Osteocyte (in vitro differentiated cells): ENCODE measurements around the gene SORL1. TPM values are rescaled to one million over a fixed set of nuclear protein-coding genes. Genes with fewer than 3 reads are reported as not detected.

ENCODE experiments used
- DNase-seq: peaks from one replicate; pipeline ENCODE4 v3.0.0; 2021; ENCODE audit warnings: mixed read lengths; ENCODE audit not compliant: unreplicated experiment; ENCODE audit errors: extremely low spot score
- H3K27ac Mint-ChIP-seq: one replicate; pipeline ENCODE4 v1.8.0; 2021; ENCODE audit warnings: mild to moderate bottlenecking, mixed read lengths; ENCODE audit not compliant: unreplicated experiment
- H3K27me3 Mint-ChIP-seq: one replicate; pipeline ENCODE4 v1.8.0; 2021; ENCODE audit warnings: mixed read lengths; ENCODE audit not compliant: unreplicated experiment
- H3K36me3 Mint-ChIP-seq: one replicate; pipeline ENCODE4 v1.8.0; 2021; ENCODE audit warnings: mixed read lengths; ENCODE audit not compliant: unreplicated experiment
- H3K4me1 Mint-ChIP-seq: one replicate; pipeline ENCODE4 v1.8.0; 2021; ENCODE audit warnings: mixed read lengths; ENCODE audit not compliant: unreplicated experiment
- H3K4me3 Mint-ChIP-seq: one replicate; pipeline ENCODE4 v1.8.0; 2021; ENCODE audit warnings: mild to moderate bottlenecking, moderate library complexity, mixed read lengths; ENCODE audit not compliant: unreplicated experiment
- H3K9me3 Mint-ChIP-seq: one replicate; pipeline ENCODE4 v1.8.0; 2021; ENCODE audit warnings: mixed read lengths; ENCODE audit not compliant: unreplicated experiment
- CTCF ChIP-seq: fragments of 200-600 bp; sonication (generic); IDR thresholded peaks from 2 replicates; pipeline ENCODE4 v1.5.0; 2021; ENCODE audit warnings: antibody characterized with exemption, mild to moderate bottlenecking, moderate library complexity
- total RNA-seq: library from RNA; stranded (reverse); gene quantifications from 2 replicates; pipeline ENCODE4 v1.2.1, GENCODE V29; 2021

The SORL1 gene
- total RNA-seq, 1 donor from 2014 or later, result 3.1 TPM

- no peak overlapping the region for H3K4me3 Mint-ChIP-seq
- H3K27ac Mint-ChIP-seq, result no peak overlapping the region
- H3K27me3 Mint-ChIP-seq, result peaks cover 19% of the 10 kb centered on the region
- TF ChIP-seq CTCF, result no peak
- no peak for DNase-seq
- H3K9me3 Mint-ChIP-seq, result no peaks in the 10 kb centered on the region
- no peaks in the 10 kb centered on the region for H3K36me3 Mint-ChIP-seq
- no peaks in the 10 kb centered on the region for H3K4me1 Mint-ChIP-seq
Measured at GRCh38 chr11:121543836-121544380, 91.8 kb downstream of the SORL1 start.

- Mint-ChIP-seq H3K27me3 (peaks cover 17% of the 10 kb centered on the region), H3K9me3 (no peaks in the 10 kb centered on the region), H3K4me3 (no peak overlapping the region), H3K4me1 (no peaks in the 10 kb centered on the region), H3K36me3 (no peaks in the 10 kb centered on the region), H3K27ac (no peak overlapping the region)
- no peak for TF ChIP-seq CTCF
- no peak for DNase-seq
Measured at GRCh38 chr11:121544956-121545355, 92.8 kb downstream of the SORL1 start.

GRCh38 chr11:121547574-121547973 lies 95.5 kb downstream of the SORL1 start:
- Mint-ChIP-seq H3K36me3 (no peaks in the 10 kb centered on the region), H3K4me1 (no peaks in the 10 kb centered on the region), H3K27me3 (peaks cover 29% of the 10 kb centered on the region), H3K27ac (no peak overlapping the region), H3K4me3 (no peak overlapping the region), H3K9me3 (no peaks in the 10 kb centered on the region)
- TF ChIP-seq CTCF, result no peak
- peak; percentile 25 for DNase-seq

- peak; percentile 44 for DNase-seq
- TF ChIP-seq CTCF, result no peak
- Mint-ChIP-seq H3K27me3 (peaks cover 33% of the 10 kb centered on the region), H3K4me3 (no peak overlapping the region), H3K4me1 (peaks cover 9% of the 10 kb centered on the region), H3K9me3 (no peaks in the 10 kb centered on the region), H3K36me3 (no peaks in the 10 kb centered on the region), H3K27ac (no peak overlapping the region)
Measured at GRCh38 chr11:121550247-121551030, 98.3 kb downstream of the SORL1 start.

- Mint-ChIP-seq H3K27me3 (peaks cover 35% of the 10 kb centered on the region), H3K9me3 (no peaks in the 10 kb centered on the region), H3K36me3 (no peaks in the 10 kb centered on the region), H3K4me1 (peaks cover 9% of the 10 kb centered on the region), H3K4me3 (no peak overlapping the region), H3K27ac (no peak overlapping the region)
- no peak for TF ChIP-seq CTCF
- peak; percentile 32 for DNase-seq
Measured at GRCh38 chr11:121551463-121551862, 99.3 kb downstream of the SORL1 start.
